ENCODE results near the gene SP2.
A peak's percentile ranks its signal among the peaks of the same experiment; 100 is the strongest.

The SP2 gene

DNA sequence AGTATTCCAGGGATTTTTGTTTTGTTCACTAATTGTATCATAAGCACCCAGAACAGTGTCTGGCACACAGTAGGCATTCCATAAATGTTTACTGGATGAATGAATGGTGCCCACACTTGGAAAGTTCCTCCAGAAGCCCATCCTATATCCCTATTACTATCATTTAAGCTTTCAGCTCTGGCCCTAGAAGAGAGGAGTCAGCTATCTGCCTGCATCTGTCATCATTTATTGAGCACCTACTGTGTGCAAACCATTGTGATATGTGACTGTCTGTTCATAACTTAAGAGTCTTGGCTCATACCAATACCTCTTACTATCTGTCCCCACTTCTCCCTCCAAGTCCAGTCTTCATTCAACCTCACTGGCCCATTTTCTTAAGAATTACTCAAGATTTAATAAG is 25.0 kb upstream of the SP2 start:
- DNase-seq (ENCODE audit: low read depth) = no peak

DNA sequence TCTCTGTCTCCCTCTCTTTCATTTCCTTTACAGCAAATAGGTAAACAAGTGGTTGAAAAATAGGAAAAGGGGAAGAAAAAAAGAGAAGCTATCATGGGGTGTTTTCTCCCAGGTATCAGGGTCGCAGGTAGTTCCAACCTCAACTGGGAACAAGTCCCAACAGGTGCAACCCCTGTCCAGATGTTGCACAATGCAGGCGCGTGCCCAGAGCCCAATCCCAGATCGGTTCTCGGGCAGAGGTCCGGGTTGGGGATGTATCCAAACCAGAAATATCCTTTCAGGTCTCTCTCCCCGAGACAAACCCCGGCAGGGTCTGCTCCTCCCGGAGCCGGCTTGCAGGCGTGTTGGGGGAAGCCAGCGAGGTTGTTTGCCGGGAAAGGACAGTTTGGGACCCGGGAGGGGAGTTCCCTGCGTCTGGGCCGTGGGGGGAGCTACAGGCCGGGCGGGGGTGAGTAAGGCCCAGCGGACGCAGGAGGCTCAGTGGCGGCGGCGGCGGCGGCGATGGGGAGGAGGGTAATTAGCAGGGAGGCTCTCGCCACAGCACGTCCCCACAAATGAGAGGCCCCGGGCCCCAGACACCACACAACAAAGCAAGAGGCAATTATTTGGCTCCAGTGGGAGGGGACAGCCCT is 23.9 kb upstream of the SP2 start:
- no peak for DNase-seq (ENCODE audit: low read depth)

GRCh38 chr17:47872651-47873161 is 23.3 kb upstream of the SP2 start:
- DNase-seq (ENCODE audit: low read depth) = no peak

- DNase-seq (ENCODE audit: low read depth) = no peak
Measured at GRCh38 chr17:47873200-47874090, 22.6 kb upstream of the SP2 start.

- no peak for DNase-seq (ENCODE audit: low read depth)
Measured at GRCh38 chr17:47875011-47875985, 20.7 kb upstream of the SP2 start.

GRCh38 chr17:47877368-47878034 is 18.5 kb upstream of the SP2 start:
- no peak for DNase-seq (ENCODE audit: low read depth)

GRCh38 chr17:47878203-47879027 is 17.6 kb upstream of the SP2 start:
- no peak for DNase-seq (ENCODE audit: low read depth)

- DNase-seq (ENCODE audit: low read depth) = no peak
Measured at GRCh38 chr17:47879028-47879585, 16.9 kb upstream of the SP2 start.

DNA sequence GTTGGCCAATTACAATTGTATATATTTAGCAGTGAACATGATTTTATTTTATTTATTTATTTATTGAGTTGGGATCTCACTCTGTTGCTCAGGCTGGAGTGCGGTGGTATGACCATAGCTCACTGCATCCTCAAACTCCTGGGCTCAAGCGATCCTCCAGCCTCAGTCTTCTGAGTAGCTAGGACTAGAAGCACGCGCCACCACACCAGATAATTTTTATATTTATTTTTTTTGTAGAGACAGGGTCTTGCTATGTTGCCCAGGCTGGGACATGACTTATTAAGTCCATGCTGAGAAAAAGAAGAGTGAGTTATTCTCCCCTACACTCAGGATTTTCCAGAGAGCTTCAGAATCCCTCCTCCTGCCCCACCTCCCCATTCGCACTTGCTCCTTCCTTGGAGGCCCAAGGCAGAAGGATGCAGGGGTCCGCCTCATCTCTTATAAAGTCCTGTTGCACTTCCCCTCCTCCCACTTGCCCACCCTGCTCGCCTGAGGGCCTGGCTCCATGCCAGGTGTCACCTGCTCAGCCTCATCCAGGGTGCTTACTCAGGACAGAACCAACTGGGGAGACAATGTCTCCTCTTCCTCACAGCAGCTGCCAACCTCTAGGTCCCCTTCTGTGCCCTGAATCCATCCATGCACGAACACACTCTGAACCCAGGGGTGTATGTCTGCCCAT is 16.1 kb upstream of the SP2 start:
- DNase-seq (ENCODE audit: low read depth) = no peak

- no peak for DNase-seq (ENCODE audit: low read depth)
Measured at GRCh38 chr17:47882247-47882646, 13.8 kb upstream of the SP2 start.

- DNase-seq (ENCODE audit: low read depth) = no peak
Measured at GRCh38 chr17:47882695-47883588, 13.1 kb upstream of the SP2 start.

- no peak for DNase-seq (ENCODE audit: low read depth)
Measured at GRCh38 chr17:47883589-47884426, 12.2 kb upstream of the SP2 start.

GRCh38 chr17:47884427-47884740 is 11.7 kb upstream of the SP2 start:
- DNase-seq (ENCODE audit: low read depth) = no peak

GRCh38 chr17:47884905-47885730 is 10.9 kb upstream of the SP2 start:
- no peak for DNase-seq (ENCODE audit: low read depth)

- no peak for DNase-seq (ENCODE audit: low read depth)
Measured at GRCh38 chr17:47888293-47888692, 7.7 kb upstream of the SP2 start.

DNA sequence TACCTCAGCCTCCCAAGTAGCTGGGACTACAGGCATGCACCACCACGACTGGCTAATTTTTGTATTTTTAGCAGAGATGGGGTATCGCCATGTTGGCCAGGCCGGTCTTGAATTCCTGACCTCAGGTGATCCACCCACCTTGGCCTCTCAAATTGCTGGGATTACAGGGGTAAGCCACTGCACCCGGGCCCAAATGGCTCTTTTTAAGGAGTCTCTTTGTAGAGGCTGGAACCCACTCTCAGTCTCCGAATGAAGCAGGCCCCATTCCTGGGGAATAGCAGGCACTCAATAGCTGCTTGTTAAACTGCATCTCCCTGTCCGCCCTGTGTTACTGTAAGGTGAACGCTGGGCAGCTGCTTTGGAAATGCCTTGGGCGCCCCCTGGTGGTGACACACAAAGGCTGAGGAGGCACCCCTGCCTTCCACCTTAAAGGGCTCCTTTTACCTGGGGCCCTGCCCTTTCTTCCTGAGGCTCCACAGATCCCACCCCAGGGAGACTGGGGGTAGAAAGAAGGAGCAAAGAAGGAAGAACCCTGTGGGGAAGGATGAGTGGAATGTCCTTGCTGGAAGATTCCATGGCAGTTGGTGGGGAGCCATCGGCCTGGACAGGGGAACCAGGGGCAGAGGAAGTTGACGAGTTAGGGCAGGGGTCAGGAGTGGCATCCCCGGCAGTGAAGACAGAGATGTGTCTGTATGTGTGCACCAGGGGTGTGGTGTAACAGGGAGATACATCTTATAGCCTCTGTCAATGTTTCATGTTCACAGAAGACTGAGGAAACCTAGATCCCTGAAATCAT is 6.1 kb upstream of the SP2 start:
- peak; percentile 82 for DNase-seq (ENCODE audit: low read depth)

All from activated T-helper 1 cell treated with Interleukin-2 at 50 U/mL for 16 hours (primary cell).